SHP77 (cell line): Measurements from ENCODE around the gene RPL7A.
"Not testable (repeated sequence)": the region's sequence is repeated elsewhere in the genome, so short reads cannot be mapped to it uniquely, and the experiment has no call there.

Experiments used
- DNase-seq, 2 experiments: peaks; one replicate each; lab custom pipeline; 2025; lab: John Stamatoyannopoulos, UW

The RPL7A gene

DNA sequence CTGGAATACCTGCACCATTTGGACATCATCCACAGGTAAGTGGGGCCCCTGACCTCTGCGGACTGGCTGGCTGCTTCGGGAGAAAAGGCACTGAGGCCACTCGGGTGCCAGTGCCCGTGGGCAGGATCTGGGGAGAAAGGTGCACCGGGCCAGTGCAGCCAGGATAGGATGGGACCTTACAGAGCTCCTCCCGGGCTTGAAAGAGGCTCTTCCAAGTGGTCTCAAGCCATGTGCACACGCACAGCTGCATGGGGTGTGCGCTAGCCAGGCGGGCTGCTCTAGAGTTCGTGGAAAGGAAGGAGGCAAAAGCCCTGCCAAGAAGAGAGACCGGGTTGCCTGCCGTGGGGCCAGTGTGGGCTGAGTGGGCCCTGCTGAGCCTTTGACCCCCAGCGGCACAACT lies 41.5 kb downstream of the RPL7A start:
- DNase-seq = no peak

DNA sequence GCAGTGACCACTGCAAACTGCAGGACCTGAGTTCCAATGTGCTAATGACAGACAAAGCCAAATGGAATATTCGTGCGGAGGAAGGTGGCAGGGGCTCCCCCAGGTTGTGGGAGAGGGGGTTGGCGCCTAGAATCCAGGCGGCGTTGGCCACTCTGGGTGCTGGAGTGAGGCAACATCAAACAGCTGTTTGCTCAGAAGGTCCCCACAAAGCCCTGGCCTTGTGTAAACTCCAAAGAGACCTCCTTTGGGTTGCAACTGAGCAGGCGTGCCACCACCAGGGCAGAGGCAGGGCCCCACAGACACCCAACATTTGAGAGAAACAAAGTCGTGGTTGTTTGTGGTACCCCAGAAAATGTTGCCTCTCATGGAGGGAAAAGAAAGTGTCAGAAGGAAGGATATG lies 42.7 kb downstream of the RPL7A start:
- DNase-seq = no peak

DNA sequence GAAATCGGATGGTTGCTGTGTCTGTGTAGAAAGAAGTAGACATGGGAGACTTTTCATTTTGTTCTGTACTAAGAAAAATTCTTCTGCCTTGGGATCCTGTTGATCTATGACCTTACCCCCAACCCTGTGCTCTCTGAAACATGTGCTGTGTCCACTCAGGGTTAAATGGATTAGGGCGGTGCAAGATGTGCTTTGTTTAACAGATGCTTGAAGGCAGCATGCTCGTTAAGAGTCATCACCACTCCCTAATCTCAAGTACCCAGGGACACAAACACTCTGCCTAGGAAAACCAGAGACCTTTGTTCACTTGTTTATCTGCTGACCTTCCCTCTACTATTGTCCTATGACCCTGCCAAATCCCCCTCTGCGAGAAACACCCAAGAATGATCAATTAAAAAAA lies 43.4 kb downstream of the RPL7A start:
- not testable (repeated sequence) for DNase-seq

DNA sequence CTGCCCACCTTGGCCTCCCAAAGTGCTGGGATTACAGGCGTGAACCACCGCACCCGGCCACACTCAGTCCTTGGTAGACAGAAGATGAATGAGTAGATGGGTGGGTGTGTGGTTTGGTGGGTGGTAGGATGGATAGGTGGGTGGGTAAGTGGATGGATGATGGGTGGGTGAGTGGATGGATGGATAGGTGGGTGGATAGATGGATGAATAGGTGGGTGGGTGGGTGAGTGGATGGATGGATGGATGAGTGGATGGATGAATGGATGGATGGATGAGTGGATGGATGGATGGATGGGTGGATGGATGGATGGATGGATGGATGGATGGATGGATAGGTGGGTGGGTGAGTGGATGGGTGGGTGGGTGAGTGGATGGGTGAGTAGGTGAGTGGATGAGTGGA lies 44.3 kb downstream of the RPL7A start:
- DNase-seq = not testable (repeated sequence)

DNA sequence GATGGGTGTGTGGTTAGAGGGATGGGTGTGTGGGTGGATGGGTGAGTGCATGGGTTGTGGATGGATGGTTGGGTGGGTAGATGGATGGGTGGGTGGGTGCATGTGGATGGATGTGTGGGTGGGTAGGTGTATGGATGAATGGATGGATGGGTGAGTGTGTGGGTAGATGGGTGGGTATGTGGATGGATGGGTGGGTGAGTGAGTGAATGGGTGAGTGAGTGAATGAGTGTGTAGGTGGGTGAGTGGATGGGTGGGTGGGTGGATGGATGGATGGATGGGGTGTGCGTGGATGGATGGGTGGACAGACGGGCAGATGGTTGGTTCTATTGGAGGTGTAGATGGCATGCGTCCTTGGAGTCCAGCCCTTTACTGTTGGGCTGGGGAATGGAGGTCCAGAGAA lies 45.4 kb downstream of the RPL7A start:
- no peak for DNase-seq

DNA sequence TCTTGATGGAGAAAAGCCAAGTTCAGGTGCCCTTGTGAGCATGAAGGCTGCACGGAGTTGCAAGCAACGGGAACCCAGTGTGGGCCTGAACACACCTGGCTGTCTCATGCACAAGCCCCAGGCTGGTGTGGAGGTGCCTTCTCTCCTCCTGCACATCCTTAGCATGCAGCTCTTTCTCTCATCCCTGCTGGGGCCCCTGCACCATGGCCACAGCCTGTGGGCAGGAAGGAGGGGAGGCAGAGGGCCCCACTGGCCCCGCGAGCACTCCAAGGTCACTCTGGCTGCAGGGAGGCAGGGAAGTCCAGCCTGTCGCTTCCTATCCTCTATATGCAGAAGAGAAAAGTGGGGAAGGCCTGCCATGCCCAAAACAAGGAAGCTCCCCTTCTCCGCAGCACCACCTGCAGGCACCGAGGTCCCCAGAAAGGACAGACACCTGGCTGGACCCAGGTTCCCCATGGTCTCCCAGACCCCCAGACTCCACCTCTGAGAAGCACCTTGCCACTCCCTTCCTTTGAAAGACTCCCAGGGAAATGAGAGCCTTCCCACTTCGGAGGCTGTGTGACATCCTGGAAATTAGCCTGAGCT lies 46.8 kb downstream of the RPL7A start:
- DNase-seq = no peak

DNA sequence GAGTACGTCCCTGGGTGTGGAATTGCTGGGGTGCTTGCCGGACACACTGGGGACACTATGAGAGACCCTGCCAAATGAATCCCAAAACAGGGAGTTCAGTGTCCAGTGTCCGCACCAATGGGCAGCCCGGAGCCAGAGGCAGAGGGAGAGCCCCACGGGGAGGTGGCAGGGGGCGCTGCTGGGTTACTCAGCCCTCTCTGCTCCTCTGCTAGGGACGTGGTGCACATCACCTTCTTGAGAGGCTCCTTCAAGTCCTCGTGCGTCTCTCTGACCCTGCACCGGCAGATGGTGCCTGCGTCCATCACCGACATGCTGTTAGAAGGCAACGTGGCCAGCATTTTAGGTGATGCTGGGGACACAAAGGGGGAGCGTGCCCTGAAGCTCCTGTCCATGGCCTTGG lies 48.9 kb downstream of the RPL7A start:
- no peak for DNase-seq

DNA sequence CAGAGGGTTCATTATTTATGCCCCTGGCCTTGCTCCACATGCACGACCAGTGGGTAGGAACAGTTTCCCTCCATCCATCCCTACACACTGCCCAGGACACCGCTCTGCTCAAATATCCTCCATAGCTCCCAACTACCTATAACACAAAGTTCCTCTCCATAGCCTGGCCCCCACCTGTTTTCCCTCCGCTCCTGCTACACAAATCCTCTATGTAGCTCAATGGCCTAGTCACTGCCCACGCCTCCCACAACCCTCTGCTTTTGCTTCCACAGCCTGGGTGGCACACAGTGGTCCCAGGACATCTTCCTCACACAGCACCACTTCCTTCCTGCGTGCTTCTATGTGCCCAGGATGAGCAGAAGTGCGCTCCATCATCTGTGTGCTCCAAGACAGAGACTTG lies 49.4 kb downstream of the RPL7A start:
- no peak for DNase-seq

DNA sequence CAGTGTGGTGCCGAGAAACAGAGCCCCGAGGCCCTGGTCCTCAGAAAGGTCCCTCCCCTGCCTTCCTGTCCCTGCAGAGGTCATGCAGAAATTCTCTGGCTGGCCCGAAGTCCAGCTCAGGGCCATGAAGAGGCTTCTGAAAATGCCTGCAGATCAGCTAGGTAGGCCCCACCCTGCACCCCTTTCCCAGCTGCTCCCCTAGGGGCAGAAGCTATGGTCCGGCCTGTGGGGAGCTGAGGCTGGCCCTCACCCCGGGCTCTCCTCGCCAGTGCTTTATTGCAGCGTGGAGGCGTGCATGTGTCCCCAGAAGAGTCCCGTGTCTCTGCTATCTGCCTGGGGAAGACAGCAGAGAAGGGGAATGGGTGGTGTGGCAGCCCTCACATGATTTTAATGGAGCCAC lies 49.9 kb downstream of the RPL7A start:
- no peak for DNase-seq

DNA sequence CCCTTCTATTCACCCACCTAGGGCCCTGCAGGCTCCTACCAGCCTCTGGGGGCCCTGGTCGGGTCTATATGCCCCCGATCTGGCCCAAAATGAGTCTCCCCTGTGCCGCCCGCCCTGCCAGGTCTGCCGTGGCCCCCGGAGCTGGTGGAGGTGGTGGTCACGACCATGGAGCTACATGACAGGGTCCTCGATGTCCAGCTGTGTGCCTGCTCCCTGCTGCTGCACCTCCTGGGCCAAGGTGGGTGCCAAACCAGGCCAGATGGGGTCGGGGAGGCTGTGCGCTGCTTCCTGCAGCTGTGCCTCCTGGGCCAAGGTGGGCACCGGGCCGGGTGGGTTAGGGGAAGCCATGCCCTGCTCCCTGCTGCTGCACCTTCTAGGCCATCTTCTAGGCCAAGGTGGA lies 52.3 kb downstream of the RPL7A start:
- DNase-seq = no peak
